GM10266 (cell line): Measurements from ENCODE around the gene DNAJC6.

Source experiments
- DNase-seq: peaks from one replicate; pipeline ENCODE4 v3.0.0; 2012; ENCODE audit errors: extremely low spot score
- TF ChIP-seq, protein P1 (sequence below): IDR thresholded peaks from 2 replicates; pipeline ENCODE4 v1.5.1; 2012; ENCODE audit warnings: mild to moderate bottlenecking, low read depth; ENCODE audit not compliant: control insufficient read depth, insufficient read depth; ENCODE audit errors: missing control alignments

Gene DNAJC6

DNA sequence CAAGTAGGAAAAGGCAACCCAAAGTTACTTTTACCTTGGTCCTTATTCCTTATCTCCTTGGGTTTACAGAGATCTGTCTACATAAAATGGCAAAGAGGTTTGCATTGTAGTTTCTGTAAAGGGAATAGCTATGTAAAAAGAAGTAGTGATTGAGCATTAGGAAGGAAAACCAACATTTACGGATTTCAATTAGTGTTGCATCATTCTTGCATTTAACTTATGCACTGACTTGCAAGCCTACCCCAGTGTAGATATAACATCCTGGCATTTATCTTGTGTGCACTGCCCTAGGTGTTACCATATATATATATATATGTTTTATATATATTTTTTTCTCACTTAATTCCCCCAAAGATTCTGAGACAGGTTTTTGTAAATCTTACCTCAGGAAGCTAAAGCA lies 107.4 kb downstream of the DNAJC6 start:
- TF ChIP-seq, protein P1, sequence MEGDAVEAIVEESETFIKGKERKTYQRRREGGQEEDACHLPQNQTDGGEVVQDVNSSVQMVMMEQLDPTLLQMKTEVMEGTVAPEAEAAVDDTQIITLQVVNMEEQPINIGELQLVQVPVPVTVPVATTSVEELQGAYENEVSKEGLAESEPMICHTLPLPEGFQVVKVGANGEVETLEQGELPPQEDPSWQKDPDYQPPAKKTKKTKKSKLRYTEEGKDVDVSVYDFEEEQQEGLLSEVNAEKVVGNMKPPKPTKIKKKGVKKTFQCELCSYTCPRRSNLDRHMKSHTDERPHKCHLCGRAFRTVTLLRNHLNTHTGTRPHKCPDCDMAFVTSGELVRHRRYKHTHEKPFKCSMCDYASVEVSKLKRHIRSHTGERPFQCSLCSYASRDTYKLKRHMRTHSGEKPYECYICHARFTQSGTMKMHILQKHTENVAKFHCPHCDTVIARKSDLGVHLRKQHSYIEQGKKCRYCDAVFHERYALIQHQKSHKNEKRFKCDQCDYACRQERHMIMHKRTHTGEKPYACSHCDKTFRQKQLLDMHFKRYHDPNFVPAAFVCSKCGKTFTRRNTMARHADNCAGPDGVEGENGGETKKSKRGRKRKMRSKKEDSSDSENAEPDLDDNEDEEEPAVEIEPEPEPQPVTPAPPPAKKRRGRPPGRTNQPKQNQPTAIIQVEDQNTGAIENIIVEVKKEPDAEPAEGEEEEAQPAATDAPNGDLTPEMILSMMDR: no peak

GRCh38 chr1:65417729-65418128 lies 108.4 kb downstream of the DNAJC6 start:
- TF ChIP-seq, protein P1: no peak
- DNase-seq: no peak

More for the DNA sequence above, 107.4 kb downstream of the DNAJC6 start:
- DNase-seq: no peak

- DNase-seq: no peak
- TF ChIP-seq, protein P1: no peak
Measured at GRCh38 chr1:65418522-65419185, 109.3 kb downstream of the DNAJC6 start.

GRCh38 chr1:65419681-65420589 lies 110.6 kb downstream of the DNAJC6 start:
- peak; percentile 96 for DNase-seq
- TF ChIP-seq, protein P1: no peak

- DNase-seq: peak; percentile 10
- TF ChIP-seq, protein P1: no peak
Measured at GRCh38 chr1:65420590-65421350, 111.4 kb downstream of the DNAJC6 start, which contains the start of the genes LEPR and LEPROT. LEPR (plus strand) TSS chr1:65420668; CDS start chr1:65565566, 144,898 bp downstream. LEPROT (plus strand) TSS chr1:65420668; CDS start chr1:65420725, 57 bp downstream.

DNA sequence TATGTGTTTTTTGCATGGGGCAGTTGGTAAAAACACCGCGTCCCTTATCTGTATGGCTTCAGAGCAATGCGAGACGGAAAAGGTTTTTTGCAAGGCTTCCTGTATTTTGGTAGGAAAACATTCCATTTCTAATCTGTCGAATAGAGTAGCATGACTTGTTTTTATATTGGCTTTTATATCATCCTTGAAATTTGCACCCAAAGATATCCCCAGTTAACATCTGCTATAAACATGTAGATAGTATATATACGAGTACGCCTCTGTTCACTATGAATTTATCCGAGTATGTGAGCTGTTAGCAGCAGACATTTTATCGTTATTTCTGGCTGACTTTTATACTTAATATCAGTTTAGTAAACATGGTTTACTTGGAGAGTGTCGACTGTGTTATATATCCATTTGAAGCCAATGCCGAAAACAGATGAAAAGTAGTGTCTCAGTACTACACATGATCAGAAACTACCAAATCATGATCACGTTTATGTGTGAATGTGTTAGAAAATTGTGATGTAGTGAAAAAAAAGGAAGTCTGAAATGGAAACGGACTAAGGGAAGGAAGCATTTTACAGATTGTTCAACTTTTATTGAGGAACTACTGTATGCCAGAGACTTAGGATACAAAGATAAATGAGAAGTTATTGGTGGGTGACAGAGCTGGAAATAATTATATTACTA lies 112.1 kb downstream of the DNAJC6 start:
- DNase-seq: no peak
- TF ChIP-seq, protein P1: no peak
